Neural progenitor cell (in vitro differentiated cells): Measurements from ENCODE around the gene PTPRCAP. TPM values are rescaled to one million over a fixed set of nuclear protein-coding genes. Genes with fewer than 3 reads are reported as not detected.
A peak's percentile ranks its signal among the peaks of the same experiment; 100 is the strongest.

ENCODE experiments used
- DNase-seq: peaks from one replicate; pipeline ENCODE4 v3.0.0-alpha.2; 2016; ENCODE audit warnings: low spot score
- H2AFZ ChIP-seq: fragments of 200-600 bp; sonication (generic); replicated peaks from 2 replicates; pipeline ENCODE4 v1.6.1; 2016; ENCODE audit warnings: antibody characterized with exemption
- H3F3A ChIP-seq: fragments of 200-600 bp; sonication (generic); 2 replicates; pipeline ENCODE4 v1.6.1; 2016; ENCODE audit warnings: antibody characterized with exemption, low read depth
- H3K27ac ChIP-seq: fragments of 200-600 bp; sonication (generic); 2 replicates; pipeline ENCODE4 v1.5.1; 2016; ENCODE audit warnings: mild to moderate bottlenecking
- H3K27me3 ChIP-seq: fragments of 200-600 bp; sonication (generic); 2 replicates; pipeline ENCODE4 v1.6.1; 2016; ENCODE audit warnings: mild to moderate bottlenecking, moderate library complexity
- H3K36me3 ChIP-seq: fragments of 200-600 bp; sonication (generic); 2 replicates; pipeline ENCODE4 v1.5.1; 2016
- H3K4me1 ChIP-seq: fragments of 200-600 bp; sonication (generic); 2 replicates; pipeline ENCODE4 v1.6.1; 2016; ENCODE audit warnings: mixed run types
- H3K4me2 ChIP-seq: fragments of 200-600 bp; sonication (generic); 2 replicates; pipeline ENCODE4 v1.6.1; 2016
- H3K4me3 ChIP-seq: fragments of 200-600 bp; sonication (generic); 2 replicates; pipeline ENCODE4 v1.5.1; 2016
- H3K79me2 ChIP-seq: fragments of 200-600 bp; sonication (generic); 2 replicates; pipeline ENCODE4 v1.6.1; 2016; ENCODE audit warnings: low read depth
- H3K9ac ChIP-seq: fragments of 200-600 bp; sonication (generic); 2 replicates; pipeline ENCODE4 v1.6.1; 2016
- H3K9me3 ChIP-seq: fragments of 200-600 bp; sonication (generic); 2 replicates; pipeline ENCODE4 v1.5.1; 2016; ENCODE audit warnings: low read depth
- H4K20me1 ChIP-seq: fragments of 200-600 bp; sonication (generic); 2 replicates; pipeline ENCODE4 v1.6.1; 2016; ENCODE audit warnings: low read depth
- H3K27ac Mint-ChIP-seq: 3 replicates; pipeline ENCODE4 v1.8.0; 2021; ENCODE audit warnings: mixed read lengths
- H3K27me3 Mint-ChIP-seq: 2 replicates; pipeline ENCODE4 v1.8.0; 2022; ENCODE audit warnings: low read depth, mild to moderate bottlenecking, inconsistent platforms, moderate library complexity, mixed read lengths; ENCODE audit not compliant: insufficient read depth
- H3K36me3 Mint-ChIP-seq: 3 replicates; pipeline ENCODE4 v1.8.0; 2021; ENCODE audit warnings: mixed read lengths
- H3K4me1 Mint-ChIP-seq: 3 replicates; pipeline ENCODE4 v1.8.0; 2021; ENCODE audit warnings: mixed read lengths
- H3K4me3 Mint-ChIP-seq: 3 replicates; pipeline ENCODE4 v1.8.0; 2021; ENCODE audit warnings: mild to moderate bottlenecking, moderate library complexity, mixed read lengths
- H3K9me3 Mint-ChIP-seq: 3 replicates; pipeline ENCODE4 v1.8.0; 2020; ENCODE audit warnings: mixed read lengths
- EZH2 ChIP-seq: fragments of 200-600 bp; sonication (generic); IDR thresholded peaks from 2 replicates; pipeline ENCODE4 v1.6.1; 2017; ENCODE audit warnings: antibody characterized with exemption, mild to moderate bottlenecking, moderate library complexity
- EZH2phosphoT487 ChIP-seq: fragments of 200-600 bp; sonication (generic); IDR thresholded peaks from 2 replicates; pipeline ENCODE4 v1.6.1; 2017; ENCODE audit warnings: antibody characterized with exemption
- total RNA-seq: library from RNA; depleted of rRNA; stranded (reverse); fragments of >200 nt; gene quantifications from 2 replicates; pipeline ENCODE4 v1.2.3, GENCODE V29; 2015; ENCODE audit warnings: low replicate concordance
- TF ChIP-seq, protein P1 (sequence below): fragments of 200-600 bp; sonication (generic); IDR thresholded peaks from 2 replicates; pipeline ENCODE4 v1.5.1; 2017; ENCODE audit warnings: antibody characterized with exemption, mild to moderate bottlenecking

The PTPRCAP gene
- total RNA-seq, 1 donor from 2014 or later: not detected

DNA sequence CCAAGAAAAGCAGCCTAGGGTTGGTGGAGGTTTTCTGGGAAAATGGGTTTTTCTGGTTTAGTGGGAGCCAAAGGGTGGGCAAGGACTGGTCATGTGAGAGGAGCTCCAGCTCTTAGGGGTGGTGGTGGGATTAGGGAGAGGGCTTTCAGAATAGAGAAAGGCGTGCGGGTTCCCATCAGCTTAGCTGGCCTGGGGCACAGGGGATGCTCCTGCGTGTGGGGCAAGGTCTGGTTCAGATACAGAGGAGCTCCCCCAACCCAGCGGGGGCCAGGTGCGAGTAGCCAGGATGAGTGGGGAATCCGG is 30.9 kb upstream of the PTPRCAP start:
- peak overlapping the region; percentile 97 for H3K4me3 Mint-ChIP-seq
- Histone ChIP-seq H3K9me3 (no peaks in the 10 kb centered on the region), H3K9ac (peak overlapping the region; percentile 55), H2AFZ (no peak overlapping the region), H3K36me3 (no peaks in the 10 kb centered on the region), H4K20me1 (no peaks in the 10 kb centered on the region), H3K4me1 (peaks cover 6% of the 10 kb centered on the region), H3K27me3 (no peaks in the 10 kb centered on the region), H3K79me2 (peaks cover 8% of the 10 kb centered on the region), H3K27ac (no peak overlapping the region), H3K4me2 (peak overlapping the region; percentile 86), H3F3A (no peaks in the 10 kb centered on the region), H3K4me3 (peak overlapping the region; percentile 88)
- peaks cover 20% of the 10 kb centered on the region for H3K4me1 Mint-ChIP-seq
- peaks cover 10% of the 10 kb centered on the region for H3K27me3 Mint-ChIP-seq
- no peaks in the 10 kb centered on the region for H3K36me3 Mint-ChIP-seq
- H3K27ac Mint-ChIP-seq: peak overlapping the region; percentile 95
- TF ChIP-seq, protein P1, sequence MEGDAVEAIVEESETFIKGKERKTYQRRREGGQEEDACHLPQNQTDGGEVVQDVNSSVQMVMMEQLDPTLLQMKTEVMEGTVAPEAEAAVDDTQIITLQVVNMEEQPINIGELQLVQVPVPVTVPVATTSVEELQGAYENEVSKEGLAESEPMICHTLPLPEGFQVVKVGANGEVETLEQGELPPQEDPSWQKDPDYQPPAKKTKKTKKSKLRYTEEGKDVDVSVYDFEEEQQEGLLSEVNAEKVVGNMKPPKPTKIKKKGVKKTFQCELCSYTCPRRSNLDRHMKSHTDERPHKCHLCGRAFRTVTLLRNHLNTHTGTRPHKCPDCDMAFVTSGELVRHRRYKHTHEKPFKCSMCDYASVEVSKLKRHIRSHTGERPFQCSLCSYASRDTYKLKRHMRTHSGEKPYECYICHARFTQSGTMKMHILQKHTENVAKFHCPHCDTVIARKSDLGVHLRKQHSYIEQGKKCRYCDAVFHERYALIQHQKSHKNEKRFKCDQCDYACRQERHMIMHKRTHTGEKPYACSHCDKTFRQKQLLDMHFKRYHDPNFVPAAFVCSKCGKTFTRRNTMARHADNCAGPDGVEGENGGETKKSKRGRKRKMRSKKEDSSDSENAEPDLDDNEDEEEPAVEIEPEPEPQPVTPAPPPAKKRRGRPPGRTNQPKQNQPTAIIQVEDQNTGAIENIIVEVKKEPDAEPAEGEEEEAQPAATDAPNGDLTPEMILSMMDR: no peak
- no peak for TF ChIP-seq EZH2
- TF ChIP-seq EZH2phosphoT487: no peak
- peak; percentile 57 for DNase-seq
- H3K9me3 Mint-ChIP-seq: no peaks in the 10 kb centered on the region

DNA sequence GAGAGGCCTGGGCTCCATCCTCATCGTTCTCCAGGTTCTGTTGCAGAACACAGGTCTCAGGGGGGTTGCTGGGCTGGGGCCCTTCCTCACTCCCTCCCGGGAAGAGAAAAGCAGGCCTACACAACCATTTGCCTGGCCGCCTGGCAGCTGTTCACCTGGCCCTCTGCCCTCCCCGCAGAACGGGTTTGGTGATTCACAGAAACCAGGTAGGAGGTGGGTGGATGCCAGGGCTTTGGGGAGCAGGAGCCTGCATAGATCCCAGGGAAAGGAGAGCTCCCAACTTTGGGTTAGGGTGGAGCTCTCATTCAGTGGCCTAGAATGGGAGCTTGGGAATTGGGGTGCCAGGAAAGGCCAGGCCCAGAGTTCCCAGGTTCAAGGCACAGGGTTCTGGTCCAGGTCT is 30.6 kb upstream of the PTPRCAP start:
- peak overlapping the region; percentile 86 for H3K4me2 ChIP-seq
- no peak overlapping the region for H2AFZ ChIP-seq
- H3K36me3 Mint-ChIP-seq: no peaks in the 10 kb centered on the region
- peaks cover 6% of the 10 kb centered on the region for H3K4me1 ChIP-seq
- peaks cover 10% of the 10 kb centered on the region for H3K27me3 Mint-ChIP-seq
- no peak for DNase-seq
- no peaks in the 10 kb centered on the region for H3F3A ChIP-seq
- no peaks in the 10 kb centered on the region for H3K27me3 ChIP-seq
- H3K9me3 Mint-ChIP-seq: no peaks in the 10 kb centered on the region
- H3K27ac Mint-ChIP-seq: peak overlapping the region; percentile 95
- H3K4me3 ChIP-seq: peak overlapping the region; percentile 88
- no peaks in the 10 kb centered on the region for H3K9me3 ChIP-seq
- peak overlapping the region; percentile 97 for H3K4me3 Mint-ChIP-seq
- H3K27ac ChIP-seq: no peak overlapping the region
- no peaks in the 10 kb centered on the region for H4K20me1 ChIP-seq
- H3K79me2 ChIP-seq: peaks cover 8% of the 10 kb centered on the region
- H3K4me1 Mint-ChIP-seq: peaks cover 20% of the 10 kb centered on the region
- H3K9ac ChIP-seq: peak overlapping the region; percentile 55
- no peaks in the 10 kb centered on the region for H3K36me3 ChIP-seq
- TF ChIP-seq, protein P1: no peak
- TF ChIP-seq EZH2 (no peak), EZH2phosphoT487 (no peak)

DNA sequence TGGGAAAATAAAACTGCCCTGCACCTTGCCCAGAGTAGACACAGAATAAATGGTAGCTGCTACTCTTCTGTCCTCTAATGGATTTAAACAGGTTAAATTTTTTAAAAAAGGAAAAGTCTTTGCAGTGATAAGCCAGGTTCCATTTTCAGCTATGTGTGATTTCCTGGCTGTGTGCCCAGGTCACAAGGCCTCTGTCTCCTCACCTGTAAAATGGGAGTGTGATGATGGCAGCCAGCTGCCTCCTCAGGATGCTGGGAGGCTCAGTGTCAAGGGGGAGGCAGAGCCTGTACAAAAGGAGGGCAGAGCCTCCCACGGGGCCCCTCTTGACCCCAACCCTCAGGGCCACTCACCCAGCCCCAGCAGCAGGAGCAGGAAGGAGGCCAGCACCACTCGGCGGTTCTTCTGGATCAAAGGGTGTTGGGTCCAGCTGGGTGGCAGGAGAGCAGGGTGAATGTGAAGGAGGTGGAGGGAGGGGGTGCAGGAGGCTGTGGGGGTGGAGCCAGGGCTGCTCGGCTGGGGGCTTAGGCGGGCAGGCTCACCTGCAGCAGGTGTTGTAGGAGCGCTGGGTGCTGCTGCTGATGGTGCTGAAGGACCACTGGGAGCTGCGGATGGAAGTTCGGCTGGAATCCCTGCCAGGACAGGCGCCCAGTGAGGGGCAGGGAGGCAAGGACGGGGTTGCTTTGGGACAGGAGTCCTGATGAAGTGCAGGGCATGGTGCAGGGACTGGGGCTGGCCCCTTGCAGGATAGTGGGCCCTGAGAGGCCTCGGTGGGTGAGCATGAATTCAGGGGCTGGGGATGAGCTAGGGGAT is 29.7 kb upstream of the PTPRCAP start:
- Histone ChIP-seq H3K4me3 (no peak overlapping the region), H2AFZ (no peak overlapping the region), H3K4me2 (no peak overlapping the region), H3K27me3 (no peaks in the 10 kb centered on the region), H3K27ac (no peak overlapping the region), H3F3A (no peaks in the 10 kb centered on the region), H4K20me1 (no peaks in the 10 kb centered on the region), H3K9me3 (no peaks in the 10 kb centered on the region), H3K36me3 (no peaks in the 10 kb centered on the region), H3K79me2 (peaks cover 8% of the 10 kb centered on the region), H3K9ac (no peak overlapping the region), H3K4me1 (peaks cover 6% of the 10 kb centered on the region)
- peaks cover 9% of the 10 kb centered on the region for H3K27me3 Mint-ChIP-seq
- TF ChIP-seq, protein P1: no peak
- TF ChIP-seq EZH2phosphoT487 (no peak), EZH2 (no peak)
- peak overlapping the region; percentile 43 for H3K27ac Mint-ChIP-seq
- peaks cover 16% of the 10 kb centered on the region for H3K4me1 Mint-ChIP-seq
- H3K4me3 Mint-ChIP-seq: peak overlapping the region; percentile 97
- no peak for DNase-seq
- H3K36me3 Mint-ChIP-seq: no peaks in the 10 kb centered on the region
- H3K9me3 Mint-ChIP-seq: no peaks in the 10 kb centered on the region
